ENCODE results near the gene LAT. TPM values are rescaled to one million over a fixed set of nuclear protein-coding genes. Genes with fewer than 3 reads are reported as not detected.
"Not testable (repeated sequence)": the region's sequence is repeated elsewhere in the genome, so short reads cannot be mapped to it uniquely, and the experiment has no call there.

Gene LAT
- total RNA-seq, 1 experiment from 2014 or later = 2.0 TPM

DNA sequence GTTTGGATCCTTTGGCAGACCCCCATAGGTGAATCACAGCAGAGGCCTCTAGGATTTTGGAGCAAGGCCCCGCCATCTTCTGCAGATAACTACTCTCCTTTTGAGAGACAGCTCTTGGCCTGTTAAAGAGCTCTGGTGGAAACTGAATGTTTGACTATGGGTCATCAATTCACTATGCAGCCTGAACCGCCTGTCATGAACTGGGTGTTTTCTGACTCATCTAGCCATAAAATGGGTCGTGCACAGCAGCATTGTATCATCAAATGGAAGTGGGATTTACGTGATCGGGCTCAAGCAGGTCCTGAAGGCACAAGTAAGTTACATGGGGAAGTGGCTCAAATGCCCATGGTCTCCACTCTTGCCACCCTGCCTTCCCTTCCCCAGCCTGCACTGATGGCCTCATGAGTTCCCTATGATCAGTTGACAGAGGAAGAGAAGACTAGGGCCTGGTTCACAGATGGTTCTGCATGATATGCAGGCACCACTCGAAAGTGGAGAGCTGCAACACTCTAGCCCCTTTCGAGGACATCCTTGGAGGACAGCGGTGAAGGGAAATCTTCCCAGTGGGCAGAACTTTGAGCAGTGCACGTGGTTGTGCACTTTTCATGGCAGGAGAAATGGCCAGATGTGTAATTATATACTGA, 19.8 kb downstream of the LAT start:
- not testable (repeated sequence) for H3K27ac ChIP-seq; H3K9me3 ChIP-seq (replicated peaks); H3K27me3 ChIP-seq (replicated peaks); H3K36me3 ChIP-seq; DNase-seq (ENCODE audit: low read depth in 1 of 2, low spot score in 2 of 2); H3K4me3 ChIP-seq; H3K4me1 ChIP-seq (replicated peaks)

DNA sequence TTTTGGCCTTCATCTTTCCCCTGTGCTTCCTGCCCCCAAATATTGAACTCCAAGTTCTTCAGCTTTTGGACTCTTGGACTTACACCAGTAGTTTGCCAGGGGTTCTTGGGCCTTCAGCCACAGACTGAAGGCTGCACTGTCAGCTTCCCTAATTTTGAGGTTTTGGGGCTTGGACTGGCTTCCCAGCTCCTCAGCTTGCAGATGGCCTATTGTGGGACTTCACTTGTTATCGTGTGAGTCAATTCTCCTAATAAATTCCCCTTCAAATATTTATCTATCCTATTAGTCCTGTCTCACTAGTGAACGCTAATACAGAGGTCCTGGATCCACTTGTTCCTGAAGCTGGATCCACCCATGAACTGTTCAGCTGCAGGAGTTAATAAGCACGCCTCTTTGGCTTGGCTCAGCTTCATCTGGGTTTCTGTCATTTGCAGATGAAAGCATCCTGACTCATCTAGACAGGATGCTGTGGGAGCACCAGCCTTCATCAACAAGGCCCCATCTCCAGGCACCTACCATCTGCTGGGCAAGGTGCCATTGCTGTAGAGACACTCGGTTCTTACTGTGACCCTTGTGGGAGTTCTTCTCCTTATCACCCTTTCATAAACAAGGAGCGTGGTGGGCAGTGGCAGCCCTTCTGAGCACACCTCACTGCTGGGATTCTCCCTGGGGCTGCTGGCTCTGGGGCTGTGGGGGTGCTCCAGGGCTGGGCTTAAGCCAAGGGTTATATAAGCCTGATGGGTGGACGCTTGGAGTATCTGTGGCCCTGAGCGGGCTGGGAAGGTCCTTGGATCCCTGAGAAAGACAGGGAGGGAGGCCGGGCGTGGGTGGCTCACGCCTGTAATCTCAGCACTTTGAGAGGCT, 23.1 kb downstream of the LAT start:
- Histone ChIP-seq H3K4me3 (no peak overlapping the region), H3K9me3 (replicated peaks) (no peaks in the 10 kb centered on the region), H3K27me3 (replicated peaks) (no peaks in the 10 kb centered on the region), H3K36me3 (no peaks in the 10 kb centered on the region), H3K27ac (no peak overlapping the region), H3K4me1 (replicated peaks) (no peaks in the 10 kb centered on the region)
- DNase-seq (ENCODE audit: low read depth in 1 of 2, low spot score in 2 of 2) = no peak

DNA sequence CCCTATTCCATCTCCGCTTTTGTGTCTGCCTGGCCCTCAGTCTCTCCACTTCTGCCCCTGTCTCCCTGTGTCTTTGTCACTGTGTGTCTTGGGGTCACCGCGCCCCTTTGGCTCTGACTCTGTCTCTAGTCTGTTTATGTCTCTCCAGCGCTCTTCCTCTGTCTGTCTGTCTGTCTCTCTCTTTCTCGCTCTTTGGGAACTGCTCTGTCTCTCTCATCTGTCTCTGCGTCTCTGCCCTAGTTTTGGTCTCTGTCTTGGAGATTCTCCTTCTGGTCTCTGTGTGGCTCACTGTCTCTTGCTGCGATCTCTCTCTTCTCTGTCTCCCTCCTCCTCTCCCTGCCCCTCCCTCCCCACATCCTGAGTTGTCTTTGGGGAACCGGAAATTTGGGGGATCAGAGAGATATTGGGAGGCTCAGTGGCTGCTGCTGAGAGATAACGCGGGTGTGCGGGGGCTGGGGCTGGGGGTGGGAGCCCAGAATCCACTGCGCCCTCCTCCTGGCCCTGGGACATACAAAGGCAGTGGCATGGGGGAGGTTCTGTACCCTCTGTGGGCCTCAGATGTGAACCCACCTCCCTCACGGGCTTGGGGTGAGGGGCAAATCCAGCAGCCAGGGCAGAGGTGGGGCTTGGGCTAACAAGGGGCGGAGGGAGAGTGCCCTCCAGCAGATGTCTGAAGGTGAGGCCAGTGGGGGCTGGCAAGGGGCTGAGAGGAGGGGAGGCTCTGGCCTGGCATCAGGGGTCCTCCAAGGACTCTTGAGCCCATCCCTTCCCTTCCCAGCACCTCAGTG, 24.4 kb downstream of the LAT start:
- no peak for DNase-seq (ENCODE audit: low read depth in 1 of 2, low spot score in 2 of 2)
- H3K27me3 ChIP-seq (replicated peaks) = no peaks in the 10 kb centered on the region
- H3K36me3 ChIP-seq = no peaks in the 10 kb centered on the region
- H3K9me3 ChIP-seq (replicated peaks) = no peaks in the 10 kb centered on the region
- H3K4me1 ChIP-seq (replicated peaks) = no peaks in the 10 kb centered on the region
- H3K27ac ChIP-seq = no peak overlapping the region
- no peak overlapping the region for H3K4me3 ChIP-seq

DNA sequence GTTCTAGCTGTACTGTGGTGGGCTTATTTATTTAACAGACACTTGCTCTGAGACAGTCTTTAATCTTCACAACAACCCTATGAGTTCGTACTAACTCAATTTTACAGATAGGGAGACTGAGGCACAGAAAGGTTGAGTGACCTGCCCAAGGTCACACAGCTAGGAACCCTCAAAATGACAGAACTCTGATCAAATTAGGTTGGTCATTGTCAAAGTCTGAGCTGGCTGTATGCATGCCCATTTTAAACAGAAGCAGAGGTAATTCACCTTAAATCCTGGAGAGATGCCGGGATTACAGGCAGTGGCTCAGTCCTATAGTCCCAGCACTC, 24.9 kb downstream of the LAT start:
- no peak overlapping the region for H3K27ac ChIP-seq
- no peaks in the 10 kb centered on the region for H3K36me3 ChIP-seq
- no peak for DNase-seq (ENCODE audit: low read depth in 1 of 2, low spot score in 2 of 2)
- no peaks in the 10 kb centered on the region for H3K27me3 ChIP-seq (replicated peaks)
- no peak overlapping the region for H3K4me3 ChIP-seq
- no peaks in the 10 kb centered on the region for H3K9me3 ChIP-seq (replicated peaks)
- no peaks in the 10 kb centered on the region for H3K4me1 ChIP-seq (replicated peaks)

DNA sequence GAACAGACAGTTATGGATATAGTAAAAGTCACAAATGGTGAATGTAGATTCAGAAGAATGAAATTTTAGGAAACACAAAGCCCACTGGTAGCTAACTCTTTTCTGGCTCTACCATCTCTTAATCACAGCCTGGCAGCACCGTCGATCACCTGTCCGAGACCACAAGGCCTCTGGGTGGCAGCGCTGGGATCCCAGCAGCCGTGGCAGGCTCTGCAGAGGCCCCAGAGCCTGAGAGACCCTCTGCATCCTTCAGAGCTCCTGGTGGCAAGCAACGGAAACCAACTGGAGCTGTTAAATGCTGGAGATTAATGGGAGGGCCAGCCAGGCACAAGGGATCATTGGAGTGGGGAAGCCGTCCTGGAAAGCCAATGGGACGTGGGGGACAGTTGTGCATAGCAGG, 26.3 kb downstream of the LAT start:
- Histone ChIP-seq H3K27me3 (replicated peaks) (no peaks in the 10 kb centered on the region), H3K4me3 (no peak overlapping the region), H3K27ac (no peak overlapping the region), H3K36me3 (no peaks in the 10 kb centered on the region), H3K4me1 (replicated peaks) (no peaks in the 10 kb centered on the region), H3K9me3 (replicated peaks) (no peaks in the 10 kb centered on the region)
- DNase-seq (ENCODE audit: low read depth in 1 of 2, low spot score in 2 of 2) = no peak

DNA sequence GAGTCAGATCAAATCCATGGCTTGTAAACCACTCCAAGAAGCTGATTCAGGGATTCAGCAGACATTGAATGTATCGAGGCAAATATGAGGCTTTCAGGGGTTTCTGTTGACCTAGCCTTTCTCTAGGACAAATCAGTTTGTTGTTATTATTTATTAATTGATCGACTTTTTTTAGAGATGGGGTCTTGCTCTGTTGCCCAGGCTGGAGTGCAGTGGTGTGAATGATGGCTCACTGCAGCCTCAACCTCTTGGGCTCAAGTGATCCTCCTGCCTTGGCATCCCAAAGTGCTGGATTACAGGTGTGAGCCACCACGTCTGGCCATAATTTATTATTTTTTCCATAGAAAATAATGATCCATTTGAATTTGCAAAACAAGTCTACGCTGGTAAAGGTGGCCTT, 27.0 kb downstream of the LAT start:
- H3K36me3 ChIP-seq = no peaks in the 10 kb centered on the region
- no peak overlapping the region for H3K4me3 ChIP-seq
- no peak overlapping the region for H3K27ac ChIP-seq
- DNase-seq (ENCODE audit: low read depth in 1 of 2, low spot score in 2 of 2) = no peak
- no peaks in the 10 kb centered on the region for H3K4me1 ChIP-seq (replicated peaks)
- no peaks in the 10 kb centered on the region for H3K27me3 ChIP-seq (replicated peaks)
- H3K9me3 ChIP-seq (replicated peaks) = no peaks in the 10 kb centered on the region

DNA sequence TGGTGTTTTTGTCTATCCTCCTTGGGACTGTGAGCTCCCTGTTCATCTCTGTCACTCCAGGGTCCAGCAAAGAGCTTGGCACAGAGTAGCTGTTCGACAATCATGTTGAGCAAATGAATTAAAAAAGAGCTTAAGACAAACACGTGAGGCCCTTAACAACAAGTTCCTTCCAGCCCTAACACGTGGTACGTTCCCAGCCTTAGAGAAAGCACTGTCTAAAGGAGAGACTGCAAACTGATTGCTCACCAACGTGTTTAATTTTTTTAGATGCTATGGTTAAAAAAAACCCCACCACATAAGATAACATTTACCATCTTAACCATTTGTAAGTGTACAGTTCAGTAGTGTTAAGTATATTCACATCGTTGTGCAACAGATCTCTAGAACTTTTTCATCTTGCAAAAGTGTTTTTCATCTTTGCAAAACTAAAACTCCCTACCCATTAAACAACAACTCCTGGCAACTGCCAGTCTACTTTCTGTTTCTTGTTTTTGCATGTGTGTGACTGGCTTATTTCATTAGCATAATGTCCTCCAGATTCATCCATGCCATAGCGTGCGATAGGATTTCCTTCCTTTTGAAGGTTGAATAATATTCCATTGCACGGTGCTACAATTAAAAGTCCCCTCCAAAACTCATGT, 28.2 kb downstream of the LAT start:
- Histone ChIP-seq H3K4me3 (no peak overlapping the region), H3K9me3 (replicated peaks) (no peaks in the 10 kb centered on the region), H3K27me3 (replicated peaks) (no peaks in the 10 kb centered on the region), H3K4me1 (replicated peaks) (no peaks in the 10 kb centered on the region), H3K36me3 (no peaks in the 10 kb centered on the region), H3K27ac (no peak overlapping the region)
- no peak for DNase-seq (ENCODE audit: low read depth in 1 of 2, low spot score in 2 of 2)

DNA sequence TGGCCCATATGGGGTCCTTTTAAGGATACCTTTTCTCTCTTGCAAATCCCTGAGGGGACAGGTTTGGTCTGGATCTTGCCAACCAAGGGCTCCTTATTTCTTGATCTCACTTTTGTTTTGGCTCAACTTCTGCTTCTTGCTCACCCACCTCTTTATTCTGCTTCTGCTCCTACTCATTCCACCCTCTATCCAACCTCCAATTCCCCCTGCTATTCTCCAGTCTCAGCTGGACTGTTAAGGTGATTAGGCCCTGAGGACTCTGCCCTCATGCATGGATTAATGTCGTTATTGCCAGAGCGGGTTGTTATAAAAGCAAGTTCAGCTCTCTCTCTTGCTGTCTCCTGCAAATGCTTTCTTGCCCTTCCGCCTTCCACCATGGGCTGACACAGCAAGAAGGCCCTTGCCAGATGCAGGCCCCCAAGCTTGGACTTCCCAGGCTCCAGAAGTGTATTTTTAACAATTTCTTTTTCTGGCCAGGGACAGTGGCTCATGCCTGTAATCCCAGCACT, 29.8 kb downstream of the LAT start:
- Histone ChIP-seq H3K4me3 (no peak overlapping the region), H3K9me3 (replicated peaks) (no peaks in the 10 kb centered on the region), H3K27me3 (replicated peaks) (no peaks in the 10 kb centered on the region), H3K36me3 (no peaks in the 10 kb centered on the region), H3K4me1 (replicated peaks) (no peaks in the 10 kb centered on the region), H3K27ac (no peak overlapping the region)
- no peak for DNase-seq (ENCODE audit: low read depth in 1 of 2, low spot score in 2 of 2)

DNA sequence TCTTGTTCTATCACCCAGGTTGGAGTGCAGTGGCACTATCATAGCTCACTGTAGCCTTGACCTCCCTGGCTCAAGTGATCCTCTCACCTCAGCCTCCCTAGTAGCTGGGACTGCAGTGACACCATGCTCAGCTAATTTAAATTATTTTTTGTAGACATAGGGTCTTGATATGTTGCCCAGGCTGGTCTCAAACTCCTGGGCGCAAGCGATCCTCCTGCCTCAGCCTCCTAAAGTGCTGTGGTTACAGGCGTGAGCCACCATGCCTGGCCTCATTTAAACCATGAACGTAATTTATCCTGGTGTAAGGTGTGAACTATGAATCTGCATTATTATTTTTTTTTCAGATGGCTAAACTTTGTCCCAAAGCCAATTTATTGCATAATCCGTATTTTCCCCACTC, 37.3 kb downstream of the LAT start:
- H3K36me3 ChIP-seq = no peaks in the 10 kb centered on the region
- no peaks in the 10 kb centered on the region for H3K27me3 ChIP-seq (replicated peaks)
- H3K27ac ChIP-seq = no peak overlapping the region
- no peak overlapping the region for H3K4me3 ChIP-seq
- H3K9me3 ChIP-seq (replicated peaks) = no peaks in the 10 kb centered on the region
- H3K4me1 ChIP-seq (replicated peaks) = peaks cover 18% of the 10 kb centered on the region
- no peak for DNase-seq (ENCODE audit: low read depth in 1 of 2, low spot score in 2 of 2)

DNA sequence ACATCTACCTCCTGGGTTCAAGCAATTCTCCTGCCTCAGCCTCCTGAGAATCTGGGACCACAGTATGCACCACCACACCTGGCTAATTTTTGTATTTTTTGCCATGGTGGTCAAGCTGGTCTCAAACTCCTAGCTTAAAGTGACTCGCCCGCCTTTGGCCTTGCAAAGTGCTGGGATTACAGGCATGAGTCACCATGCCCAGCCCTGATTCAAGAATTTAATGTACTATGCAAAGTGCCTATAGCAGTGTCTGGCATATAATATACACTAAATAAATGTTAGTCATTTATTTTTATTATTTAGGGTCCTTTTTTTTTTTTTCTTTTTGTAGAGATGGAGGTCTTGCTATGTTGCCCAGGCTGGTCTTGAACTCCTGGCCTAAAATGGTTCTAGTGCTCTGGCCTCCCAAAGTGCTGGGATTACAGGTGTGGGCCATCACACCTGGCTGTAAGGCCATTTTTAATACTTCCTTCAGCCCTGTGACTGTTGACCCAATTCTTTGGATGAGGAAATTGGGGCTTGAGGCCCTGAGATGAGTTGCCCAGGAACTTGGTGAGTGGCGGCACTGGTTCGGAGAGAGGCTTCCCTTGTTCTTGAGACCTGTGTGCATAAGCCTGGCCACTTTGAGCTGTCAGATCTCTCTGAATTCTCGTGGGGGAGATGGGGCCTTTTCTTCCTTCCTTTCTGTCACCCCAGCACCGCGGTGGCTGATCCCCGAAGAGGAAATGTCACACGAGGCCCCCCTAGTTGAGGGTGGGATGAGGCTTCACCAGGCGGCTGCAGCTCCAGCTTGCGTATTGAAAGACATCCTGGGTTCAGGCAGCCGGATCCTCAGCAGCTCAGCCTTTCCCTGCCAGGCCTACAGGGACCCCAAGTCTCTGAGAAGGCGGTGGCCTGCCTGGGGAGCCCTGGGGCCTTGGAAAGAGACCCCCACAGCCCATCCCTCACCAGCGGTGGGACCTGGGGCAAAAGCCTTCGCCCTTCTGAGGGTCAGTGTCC, 38.7 kb downstream of the LAT start:
- H3K9me3 ChIP-seq (replicated peaks) = no peaks in the 10 kb centered on the region
- no peaks in the 10 kb centered on the region for H3K36me3 ChIP-seq
- peaks cover 24% of the 10 kb centered on the region for H3K4me1 ChIP-seq (replicated peaks)
- DNase-seq (ENCODE audit: low read depth in 1 of 2, low spot score in 2 of 2) = peak in 1 of 2 experiments; percentile 17
- no peak overlapping the region for H3K27ac ChIP-seq
- no peak overlapping the region for H3K4me3 ChIP-seq
- H3K27me3 ChIP-seq (replicated peaks) = no peaks in the 10 kb centered on the region

DNA sequence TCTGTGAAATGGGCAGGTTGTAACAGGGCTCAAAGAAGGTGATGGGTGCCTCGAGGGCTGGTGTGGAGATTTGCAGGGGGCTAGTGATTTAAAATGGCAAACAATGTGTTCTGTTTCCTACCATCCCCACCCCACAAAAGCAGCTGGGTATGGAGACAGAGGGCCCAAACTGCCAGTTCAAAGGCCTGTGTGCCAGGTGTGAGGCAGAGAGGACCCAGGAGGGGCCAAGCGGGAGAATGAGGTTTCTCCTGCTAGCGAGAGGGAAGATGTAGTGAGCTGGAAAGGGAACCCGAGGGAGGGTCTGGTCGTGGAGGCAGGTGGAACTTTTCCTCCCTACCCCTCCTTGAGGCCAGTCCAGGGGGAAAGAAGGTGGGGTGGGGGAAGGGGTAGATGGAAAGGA, 39.4 kb downstream of the LAT start:
- H3K27ac ChIP-seq = no peak overlapping the region
- no peak for DNase-seq (ENCODE audit: low read depth in 1 of 2, low spot score in 2 of 2)
- no peak overlapping the region for H3K4me3 ChIP-seq
- H3K4me1 ChIP-seq (replicated peaks) = peaks cover 31% of the 10 kb centered on the region
- no peaks in the 10 kb centered on the region for H3K9me3 ChIP-seq (replicated peaks)
- H3K27me3 ChIP-seq (replicated peaks) = no peaks in the 10 kb centered on the region
- H3K36me3 ChIP-seq = no peaks in the 10 kb centered on the region

DNA sequence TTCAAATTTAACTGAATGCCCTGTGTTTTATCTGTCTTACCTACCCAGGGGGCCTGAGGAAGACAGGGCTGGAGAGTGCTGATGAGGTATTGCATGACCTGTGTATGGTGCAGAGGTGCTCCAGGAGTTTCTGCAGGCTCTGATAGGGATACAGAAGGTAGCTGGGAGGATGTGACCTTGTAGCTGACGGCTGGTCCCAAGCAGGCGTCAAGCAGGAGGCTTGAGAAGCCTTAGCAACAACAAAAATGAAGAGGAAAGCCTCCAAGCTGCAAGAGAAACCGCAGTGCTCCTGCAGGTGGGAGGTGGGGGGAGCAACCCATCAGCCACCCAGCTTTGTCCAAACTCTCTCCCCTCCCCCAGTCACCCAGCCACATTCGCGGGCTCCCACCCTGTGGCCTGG, 40.4 kb downstream of the LAT start:
- Histone ChIP-seq H3K27me3 (replicated peaks) (no peaks in the 10 kb centered on the region), H3K9me3 (replicated peaks) (no peaks in the 10 kb centered on the region), H3K4me3 (no peak overlapping the region), H3K27ac (no peak overlapping the region), H3K36me3 (no peaks in the 10 kb centered on the region), H3K4me1 (replicated peaks) (peaks cover 35% of the 10 kb centered on the region)
- DNase-seq (ENCODE audit: low read depth in 1 of 2, low spot score in 2 of 2) = no peak

DNA sequence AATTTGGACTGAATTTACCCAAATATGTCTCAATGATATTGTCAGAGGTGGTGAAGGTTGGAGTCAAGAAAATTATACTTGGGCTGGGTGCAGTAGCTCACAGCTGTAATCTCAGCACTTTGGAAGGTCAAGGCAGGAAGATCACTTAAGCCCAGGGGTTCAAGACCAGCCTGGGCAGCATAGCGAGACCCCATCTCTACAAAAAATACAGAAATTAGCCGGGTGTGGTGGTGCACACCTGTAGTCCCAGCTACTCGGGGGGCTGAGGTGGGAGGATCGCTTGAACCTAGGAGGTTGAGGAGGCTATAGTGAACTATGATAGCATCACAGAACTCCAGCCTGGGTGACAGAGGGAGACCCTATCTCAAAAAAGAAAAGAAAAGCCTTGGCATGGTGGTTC, 40.9 kb downstream of the LAT start:
- Histone ChIP-seq H3K9me3 (replicated peaks) (no peaks in the 10 kb centered on the region), H3K27me3 (replicated peaks) (no peaks in the 10 kb centered on the region), H3K4me1 (replicated peaks) (peaks cover 31% of the 10 kb centered on the region), H3K36me3 (no peaks in the 10 kb centered on the region), H3K4me3 (no peak overlapping the region), H3K27ac (no peak overlapping the region)
- DNase-seq (ENCODE audit: low read depth in 1 of 2, low spot score in 2 of 2) = no peak
